Fibroblast of the aortic adventitia (primary cell): ENCODE results near the gene ASS1. TPM values are rescaled to one million over a fixed set of nuclear protein-coding genes. Genes with fewer than 3 reads are reported as not detected.

Experiments
- DNase-seq: peaks from one replicate; pipeline ENCODE4 v3.0.0-alpha.2; 2010; ENCODE audit warnings: low read depth
- H3K4me3 ChIP-seq: 2 replicates; pipeline ENCODE4 v1.5.1; 2011; ENCODE audit warnings: low read depth, mild to moderate bottlenecking, control low read depth, low read length, moderate library complexity
- total RNA-seq: library from RNA; depleted of rRNA; stranded (reverse); fragments of >200 nt; gene quantifications from 2 replicates; pipeline ENCODE4 v1.2.3, GENCODE V29; 2012; ENCODE audit warnings: low replicate concordance
- TF ChIP-seq, protein P1 (sequence below): IDR thresholded peaks from 2 replicates; pipeline ENCODE4 v1.5.1; 2011; ENCODE audit warnings: mild to moderate bottlenecking, low read length, control low read depth, inconsistent platforms; ENCODE audit not compliant: insufficient read depth

ASS1 gene
- total RNA-seq, 1 donor, result 73.1 TPM

DNA sequence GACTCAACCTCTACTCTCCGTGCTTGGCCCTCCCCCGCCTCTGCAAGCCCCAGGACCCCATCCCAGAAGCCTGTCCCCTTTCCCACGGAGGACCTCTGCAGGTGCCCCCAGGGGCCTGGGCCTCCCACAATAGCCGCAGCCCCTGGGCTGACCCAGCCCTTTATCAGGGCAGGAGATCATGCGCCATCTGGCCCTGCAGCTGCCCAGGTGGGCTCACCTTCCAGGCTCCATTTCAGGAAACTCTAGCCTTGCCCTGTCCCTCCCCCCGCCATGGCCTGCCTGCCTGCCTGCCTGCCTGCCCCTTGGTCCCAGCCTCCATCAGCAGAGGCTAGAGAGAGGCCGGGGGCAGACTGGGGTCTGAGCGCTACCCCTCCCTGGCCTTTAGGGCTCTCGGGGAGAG is 48.7 kb downstream of the ASS1 start:
- H3K4me3 ChIP-seq, result no peak overlapping the region
- TF ChIP-seq, protein P1, sequence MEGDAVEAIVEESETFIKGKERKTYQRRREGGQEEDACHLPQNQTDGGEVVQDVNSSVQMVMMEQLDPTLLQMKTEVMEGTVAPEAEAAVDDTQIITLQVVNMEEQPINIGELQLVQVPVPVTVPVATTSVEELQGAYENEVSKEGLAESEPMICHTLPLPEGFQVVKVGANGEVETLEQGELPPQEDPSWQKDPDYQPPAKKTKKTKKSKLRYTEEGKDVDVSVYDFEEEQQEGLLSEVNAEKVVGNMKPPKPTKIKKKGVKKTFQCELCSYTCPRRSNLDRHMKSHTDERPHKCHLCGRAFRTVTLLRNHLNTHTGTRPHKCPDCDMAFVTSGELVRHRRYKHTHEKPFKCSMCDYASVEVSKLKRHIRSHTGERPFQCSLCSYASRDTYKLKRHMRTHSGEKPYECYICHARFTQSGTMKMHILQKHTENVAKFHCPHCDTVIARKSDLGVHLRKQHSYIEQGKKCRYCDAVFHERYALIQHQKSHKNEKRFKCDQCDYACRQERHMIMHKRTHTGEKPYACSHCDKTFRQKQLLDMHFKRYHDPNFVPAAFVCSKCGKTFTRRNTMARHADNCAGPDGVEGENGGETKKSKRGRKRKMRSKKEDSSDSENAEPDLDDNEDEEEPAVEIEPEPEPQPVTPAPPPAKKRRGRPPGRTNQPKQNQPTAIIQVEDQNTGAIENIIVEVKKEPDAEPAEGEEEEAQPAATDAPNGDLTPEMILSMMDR, result no peak
- no peak for DNase-seq

GRCh38 chr9:130495067-130495466 is 50.3 kb downstream of the ASS1 start:
- DNase-seq, result no peak
- TF ChIP-seq, protein P1, result no peak
- H3K4me3 ChIP-seq, result no peak overlapping the region

- DNase-seq, result no peak
- no peak overlapping the region for H3K4me3 ChIP-seq
- TF ChIP-seq, protein P1, result no peak
Observed at GRCh38 chr9:130497139-130497538, 52.4 kb downstream of the ASS1 start.

DNA sequence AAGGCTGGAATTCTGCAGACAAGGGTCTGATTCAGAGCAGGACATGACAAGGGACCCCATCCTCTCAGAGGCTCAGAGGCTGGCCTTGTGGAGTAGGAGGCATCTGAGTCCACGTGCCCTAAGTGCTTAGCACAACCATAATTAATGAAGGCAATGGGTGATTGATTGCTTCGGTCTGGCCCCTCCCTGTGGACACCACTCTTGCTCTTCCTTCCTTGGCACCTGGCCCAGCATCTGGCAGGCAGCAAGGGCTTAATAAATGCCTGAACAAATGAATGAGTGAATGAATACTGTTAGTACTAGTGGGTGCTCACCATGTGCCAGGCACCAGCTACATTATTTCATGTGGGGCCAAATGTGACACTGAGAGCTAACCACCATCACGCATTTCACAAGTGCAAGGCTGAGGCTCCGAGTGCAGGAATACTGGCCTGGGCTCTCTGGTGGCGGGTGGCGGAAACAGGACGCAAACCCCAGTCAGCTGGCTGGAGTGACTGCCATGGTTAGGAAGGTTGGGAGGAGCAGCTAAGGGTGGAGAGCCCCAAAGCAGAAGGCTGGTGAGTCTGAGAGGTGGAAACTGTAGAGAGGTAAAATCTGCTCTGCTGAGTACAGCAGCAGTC is 53.6 kb downstream of the ASS1 start:
- TF ChIP-seq, protein P1, result no peak
- no peak overlapping the region for H3K4me3 ChIP-seq
- no peak for DNase-seq

GRCh38 chr9:130498918-130499698 is 54.3 kb downstream of the ASS1 start:
- H3K4me3 ChIP-seq, result no peak overlapping the region
- DNase-seq, result no peak
- TF ChIP-seq, protein P1, result no peak

DNA sequence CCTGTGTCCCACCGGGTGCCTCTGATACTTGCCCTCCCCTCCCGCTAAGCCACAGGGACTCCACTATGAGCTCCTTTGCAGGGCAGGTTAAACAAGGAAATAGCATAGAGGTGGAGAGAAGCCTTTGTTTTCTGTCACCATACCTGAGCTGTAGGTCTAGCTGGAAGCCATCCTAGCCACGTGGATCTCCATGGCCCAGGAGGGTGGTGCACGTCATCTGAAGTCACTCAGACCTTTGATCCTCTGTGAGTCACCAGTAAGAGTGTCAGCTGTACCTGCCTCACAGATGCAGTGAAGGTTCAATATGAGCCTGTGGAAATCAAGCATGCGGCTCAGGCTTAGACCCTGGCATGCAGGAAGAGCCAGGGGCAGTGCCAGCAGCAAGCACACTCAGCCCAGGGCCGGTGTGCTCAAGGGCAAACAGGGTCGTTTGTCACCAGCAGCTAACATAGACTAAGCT is 55.1 kb downstream of the ASS1 start:
- TF ChIP-seq, protein P1, result no peak

More for the DNA sequence above, 55.1 kb downstream of the ASS1 start:
- DNase-seq, result no peak
- H3K4me3 ChIP-seq, result no peak overlapping the region
